Measurements from ENCODE around the gene PCDHGA8.
"Not testable (repeated sequence)": the region's sequence is repeated elsewhere in the genome, so short reads cannot be mapped to it uniquely, and the experiment has no call there.

The PCDHGA8 gene

DNA sequence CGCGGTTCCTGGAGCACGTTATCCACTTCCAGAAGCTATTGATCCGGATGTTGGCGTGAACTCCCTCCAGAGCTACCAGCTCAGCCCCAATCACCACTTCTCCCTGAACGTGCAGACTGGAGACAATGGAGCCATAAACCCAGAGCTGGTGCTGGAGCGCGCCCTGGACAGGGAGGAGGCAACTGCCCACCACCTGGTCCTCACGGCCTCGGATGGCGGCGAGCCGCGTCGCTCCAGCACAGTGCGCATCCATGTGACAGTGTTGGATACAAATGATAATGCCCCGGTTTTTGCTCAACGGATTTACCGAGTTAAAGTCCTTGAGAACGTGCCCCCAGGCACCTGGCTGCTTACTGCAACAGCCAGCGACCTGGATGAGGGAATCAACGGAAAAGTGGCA, 11.0 kb downstream of the PCDHGA8 start:
- DNase-seq, result no peak

DNA sequence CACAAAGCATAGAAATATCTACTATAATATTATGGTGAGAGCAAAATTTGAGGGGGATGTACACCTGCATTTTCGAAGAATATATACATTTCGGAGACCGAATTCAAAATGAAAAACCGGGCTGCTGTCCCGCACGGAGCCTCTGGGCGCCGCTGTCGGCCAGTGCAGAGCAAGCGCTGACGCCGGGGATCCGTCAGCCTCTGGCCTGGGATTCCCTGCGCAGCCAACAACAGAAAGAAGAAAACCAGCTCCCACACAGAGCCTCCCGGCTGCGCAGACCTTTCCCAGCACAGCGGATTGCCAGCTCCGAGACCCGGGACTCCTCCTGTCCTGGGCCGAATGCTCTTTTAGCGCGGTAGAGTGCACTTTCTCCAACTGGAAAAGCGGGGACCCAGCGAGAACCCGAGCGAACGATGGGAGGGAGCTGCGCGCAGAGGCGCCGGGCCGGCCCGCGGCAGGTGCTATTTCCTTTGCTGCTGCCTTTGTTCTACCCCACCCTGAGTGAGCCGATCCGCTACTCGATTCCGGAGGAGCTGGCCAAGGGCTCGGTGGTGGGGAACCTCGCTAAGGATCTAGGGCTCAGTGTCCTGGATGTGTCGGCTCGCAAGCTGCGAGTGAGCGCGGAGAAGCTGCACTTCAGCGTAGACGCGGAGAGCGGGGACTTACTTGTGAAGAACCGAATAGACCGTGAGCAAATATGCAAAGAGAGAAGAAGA, 15.5 kb downstream of the PCDHGA8 start, which contains the start of gene PCDHGB6:
PCDHGB6 (plus strand) TSS at position 232 of the 716 bp plus-strand sequence; CDS start at position 414, 182 bp downstream.
- DNase-seq, result peak in 3 of 6 experiments; percentile 23 to 37 (median 24)

DNA sequence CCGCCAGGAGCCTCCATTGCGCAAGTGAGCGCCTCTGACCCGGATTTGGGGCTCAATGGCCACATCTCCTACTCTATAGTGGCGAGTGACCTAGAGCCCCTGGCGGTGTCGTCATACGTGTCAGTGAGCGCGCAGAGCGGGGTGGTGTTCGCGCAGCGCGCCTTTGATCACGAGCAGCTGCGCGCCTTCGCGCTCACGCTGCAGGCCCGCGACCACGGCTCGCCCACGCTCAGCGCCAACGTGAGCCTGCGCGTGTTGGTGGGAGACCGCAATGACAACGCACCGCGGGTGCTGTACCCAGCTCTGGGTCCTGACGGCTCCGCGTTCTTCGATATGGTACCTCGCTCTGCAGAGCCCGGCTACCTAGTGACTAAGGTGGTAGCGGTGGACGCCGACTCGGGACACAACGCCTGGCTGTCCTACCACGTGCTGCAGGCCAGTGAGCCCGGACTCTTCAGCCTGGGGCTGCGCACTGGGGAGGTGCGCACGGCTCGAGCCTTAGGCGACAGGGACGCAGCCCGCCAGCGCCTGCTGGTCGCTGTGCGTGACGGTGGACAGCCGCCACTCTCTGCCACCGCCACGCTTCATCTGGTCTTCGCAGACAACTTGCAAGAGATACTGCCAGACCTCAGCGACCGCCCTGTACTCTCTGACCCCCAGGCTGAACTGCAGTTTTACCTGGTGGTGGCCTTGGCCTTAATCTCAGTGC, 17.3 kb downstream of the PCDHGA8 start:
- no peak for DNase-seq

DNA sequence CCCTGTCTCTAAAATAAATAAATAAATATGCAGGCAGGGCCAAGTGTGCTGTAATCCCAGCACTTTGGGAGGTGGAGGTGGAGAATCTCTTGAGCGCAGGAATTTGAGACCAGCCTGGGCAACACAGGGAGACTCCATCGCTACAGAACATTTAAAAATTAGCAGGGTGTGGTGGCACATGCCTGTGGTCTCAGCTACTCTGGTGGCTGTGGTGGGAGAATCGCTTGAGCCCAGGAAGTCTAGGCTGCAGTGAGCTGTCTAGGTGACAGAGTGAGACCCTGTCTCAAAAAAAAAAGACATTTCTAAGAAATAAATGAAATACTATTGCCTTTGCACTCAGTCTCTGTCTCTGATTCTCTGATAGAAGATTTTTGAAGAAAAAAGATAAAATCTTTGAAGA, 19.1 kb downstream of the PCDHGA8 start:
- no peak for DNase-seq

DNA sequence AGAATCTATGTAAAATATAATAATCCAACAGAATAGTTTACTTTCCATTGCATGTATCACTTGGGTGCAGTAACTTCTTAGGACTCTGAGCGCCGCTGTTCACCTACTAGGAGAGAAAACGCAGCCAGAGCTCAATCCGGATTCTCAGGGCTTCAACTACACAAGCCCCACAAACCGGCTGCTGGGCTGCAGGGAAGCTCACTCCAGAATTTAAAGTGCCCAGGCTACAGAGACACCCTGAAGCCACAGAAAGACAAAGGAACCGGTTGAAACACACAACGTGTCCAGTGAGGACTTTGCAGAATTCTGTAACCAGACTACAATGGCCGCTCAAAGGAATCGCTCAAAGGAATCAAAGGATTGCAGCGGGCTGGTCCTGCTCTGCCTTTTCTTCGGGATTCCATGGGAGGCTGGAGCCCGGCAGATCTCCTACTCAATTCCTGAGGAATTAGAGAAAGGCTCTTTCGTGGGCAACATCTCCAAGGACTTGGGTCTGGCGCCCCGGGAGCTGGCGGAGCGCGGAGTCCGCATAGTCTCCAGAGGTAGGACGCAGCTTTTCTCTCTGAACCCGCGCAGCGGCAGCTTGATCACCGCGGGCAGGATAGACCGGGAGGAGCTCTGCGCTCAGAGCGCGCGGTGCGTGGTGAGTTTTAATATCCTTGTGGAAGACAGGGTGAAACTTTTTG, 20.6 kb downstream of the PCDHGA8 start, which contains the start of gene PCDHGA10:
PCDHGA10 (plus strand) TSS at position 134 of the 686 bp plus-strand sequence; CDS start at position 323, 189 bp downstream.
- DNase-seq, result peak in 5 of 6 experiments; percentile 21 to 56 (median 31)

DNA sequence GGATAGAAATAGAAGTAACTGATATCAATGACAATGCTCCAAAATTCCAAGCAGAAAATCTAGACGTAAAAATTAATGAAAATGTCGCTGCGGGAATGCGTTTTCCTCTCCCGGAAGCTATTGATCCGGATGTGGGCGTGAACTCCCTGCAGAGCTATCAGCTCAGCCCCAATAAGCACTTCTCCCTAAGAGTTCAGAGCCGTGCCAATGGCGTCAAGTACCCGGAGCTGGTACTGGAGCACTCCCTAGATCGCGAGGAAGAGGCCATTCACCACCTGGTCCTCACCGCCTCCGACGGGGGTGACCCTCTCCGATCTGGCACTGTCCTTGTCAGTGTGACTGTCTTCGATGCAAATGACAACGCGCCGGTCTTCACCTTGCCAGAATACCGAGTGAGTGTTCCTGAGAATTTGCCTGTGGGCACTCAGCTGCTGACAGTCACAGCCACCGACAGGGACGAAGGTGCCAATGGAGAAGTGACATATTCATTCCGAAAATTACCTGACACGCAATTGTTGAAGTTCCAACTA, 21.2 kb downstream of the PCDHGA8 start:
- DNase-seq, result no peak

DNA sequence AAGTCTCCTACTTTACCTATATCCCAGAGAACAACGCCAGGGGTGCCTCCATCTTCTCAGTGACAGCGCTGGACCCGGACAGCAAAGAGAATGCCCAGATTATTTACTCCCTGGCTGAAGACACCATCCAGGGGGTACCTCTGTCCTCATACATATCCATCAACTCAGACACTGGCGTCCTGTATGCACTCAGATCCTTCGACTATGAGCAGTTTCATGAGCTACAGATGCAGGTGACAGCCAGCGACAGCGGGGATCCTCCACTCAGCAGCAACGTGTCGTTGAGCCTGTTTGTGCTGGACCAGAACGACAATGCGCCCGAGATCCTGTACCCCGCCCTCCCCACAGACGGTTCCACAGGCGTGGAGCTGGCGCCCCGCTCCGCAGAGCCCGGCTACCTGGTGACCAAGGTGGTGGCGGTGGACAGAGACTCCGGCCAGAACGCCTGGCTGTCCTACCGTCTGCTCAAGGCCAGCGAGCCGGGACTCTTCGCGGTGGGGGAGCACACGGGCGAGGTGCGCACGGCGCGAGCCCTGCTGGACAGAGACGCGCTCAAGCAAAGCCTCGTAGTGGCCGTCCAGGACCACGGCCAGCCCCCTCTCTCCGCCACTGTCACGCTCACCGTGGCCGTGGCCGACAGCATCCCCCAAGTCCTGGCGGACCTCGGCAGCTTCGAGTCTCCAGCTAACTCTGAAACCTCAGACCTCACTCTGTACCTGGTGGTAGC, 22.3 kb downstream of the PCDHGA8 start:
- DNase-seq, result not testable (repeated sequence)

DNA sequence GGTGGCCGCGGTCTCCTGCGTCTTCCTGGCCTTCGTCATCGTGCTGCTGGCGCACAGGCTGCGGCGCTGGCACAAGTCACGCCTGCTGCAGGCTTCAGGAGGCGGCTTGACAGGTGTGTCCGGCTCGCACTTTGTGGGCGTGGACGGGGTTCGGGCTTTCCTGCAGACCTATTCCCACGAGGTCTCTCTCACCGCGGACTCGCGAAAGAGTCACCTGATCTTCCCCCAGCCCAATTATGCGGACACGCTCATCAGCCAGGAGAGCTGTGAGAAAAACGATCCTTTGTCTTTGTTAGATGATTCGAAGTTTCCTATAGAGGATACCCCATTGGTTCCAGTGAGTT, 22.8 kb downstream of the PCDHGA8 start:
- not testable (repeated sequence) for DNase-seq

DNA sequence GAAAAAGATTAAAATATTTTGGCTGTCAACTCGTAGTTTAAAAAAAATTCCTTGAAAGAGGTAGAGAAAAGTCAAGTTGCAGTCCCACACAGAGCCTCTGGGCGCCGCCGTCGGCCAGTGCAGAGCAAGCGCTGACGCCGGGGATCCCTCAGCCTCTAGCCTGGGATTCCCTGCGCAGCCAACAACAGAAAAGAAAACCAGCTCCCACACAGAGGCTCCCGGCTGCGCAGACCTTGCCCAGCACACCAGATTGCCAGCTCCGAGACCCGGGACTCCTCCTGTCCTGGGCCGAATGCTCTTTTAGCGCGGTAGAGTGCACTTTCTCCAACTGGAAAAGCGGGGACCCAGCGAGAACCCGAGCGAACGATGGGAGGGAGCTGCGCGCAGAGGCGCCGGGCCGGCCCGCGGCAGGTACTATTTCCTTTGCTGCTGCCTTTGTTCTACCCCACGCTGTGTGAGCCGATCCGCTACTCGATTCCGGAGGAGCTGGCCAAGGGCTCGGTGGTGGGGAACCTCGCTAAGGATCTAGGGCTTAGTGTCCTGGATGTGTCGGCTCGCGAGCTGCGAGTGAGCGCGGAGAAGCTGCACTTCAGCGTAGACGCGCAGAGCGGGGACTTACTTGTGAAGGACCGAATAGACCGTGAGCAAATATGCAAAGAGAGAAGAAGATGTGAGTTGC, 25.2 kb downstream of the PCDHGA8 start, which contains the start of gene PCDHGB7:
PCDHGB7 (plus strand) TSS at position 184 of the 679 bp plus-strand sequence; CDS start at position 367, 183 bp downstream.
- peak in 3 of 6 experiments; percentile 18 to 28 (median 27) for DNase-seq

DNA sequence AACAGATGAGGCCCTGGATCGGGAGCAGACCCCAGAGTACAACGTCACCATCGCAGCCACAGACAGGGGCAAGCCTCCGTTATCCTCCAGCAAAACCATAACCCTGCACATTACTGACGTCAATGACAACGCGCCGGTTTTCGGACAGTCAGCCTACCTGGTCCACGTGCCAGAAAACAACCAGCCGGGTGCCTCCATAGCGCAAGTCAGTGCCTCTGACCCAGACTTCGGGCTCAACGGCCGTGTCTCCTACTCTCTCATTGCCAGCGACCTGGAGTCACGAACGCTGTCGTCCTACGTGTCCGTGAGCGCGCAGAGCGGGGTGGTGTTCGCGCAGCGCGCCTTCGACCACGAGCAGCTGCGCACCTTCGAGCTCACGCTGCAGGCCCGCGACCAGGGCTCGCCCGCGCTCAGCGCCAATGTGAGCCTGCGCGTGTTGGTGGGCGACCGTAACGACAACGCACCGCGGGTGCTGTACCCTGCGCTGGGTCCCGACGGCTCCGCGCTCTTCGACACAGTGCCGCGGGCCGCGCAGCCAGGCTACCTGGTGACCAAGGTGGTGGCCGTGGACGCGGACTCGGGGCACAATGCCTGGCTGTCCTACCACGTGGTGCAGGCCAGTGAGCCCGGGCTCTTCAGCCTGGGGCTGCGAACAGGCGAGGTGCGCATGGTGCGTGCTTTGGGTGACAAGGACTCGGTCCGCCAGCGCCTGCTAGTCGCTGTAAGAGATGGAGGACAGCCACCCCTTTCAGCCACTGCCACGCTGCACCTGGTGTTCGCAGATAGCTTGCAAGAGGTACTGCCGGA, 26.8 kb downstream of the PCDHGA8 start:
- DNase-seq, result no peak

DNA sequence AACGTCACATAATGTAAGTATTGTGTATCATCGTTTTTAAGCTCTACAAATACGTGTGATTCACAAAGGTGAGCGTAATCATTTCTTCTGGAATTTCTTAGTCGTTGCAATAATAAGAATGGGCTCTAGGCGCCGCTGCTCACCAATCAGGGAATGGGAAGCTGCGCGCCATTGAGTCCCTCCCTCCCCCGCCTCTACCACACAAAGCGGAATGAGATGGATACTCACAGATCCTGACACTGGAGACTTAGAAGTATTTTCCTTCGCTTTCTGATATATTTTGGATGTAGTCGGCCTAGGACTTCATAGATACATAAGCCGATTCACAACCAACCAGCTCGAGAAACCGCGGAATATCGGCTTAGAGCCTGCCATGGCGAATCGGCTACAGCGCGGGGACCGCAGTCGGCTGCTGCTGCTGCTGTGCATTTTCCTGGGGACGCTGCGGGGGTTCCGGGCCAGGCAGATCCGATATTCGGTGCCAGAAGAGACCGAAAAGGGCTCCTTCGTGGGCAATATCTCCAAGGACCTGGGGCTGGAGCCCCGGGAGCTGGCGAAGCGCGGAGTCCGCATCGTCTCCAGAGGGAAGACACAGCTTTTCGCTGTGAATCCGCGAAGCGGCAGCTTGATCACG, 28.5 kb downstream of the PCDHGA8 start, which contains the start of gene PCDHGA11:
PCDHGA11 (plus strand) TSS at position 197 of the 634 bp plus-strand sequence; CDS start at position 374, 177 bp downstream.
- peak in 3 of 6 experiments; percentile 5 to 57 (median 33) for DNase-seq

DNA sequence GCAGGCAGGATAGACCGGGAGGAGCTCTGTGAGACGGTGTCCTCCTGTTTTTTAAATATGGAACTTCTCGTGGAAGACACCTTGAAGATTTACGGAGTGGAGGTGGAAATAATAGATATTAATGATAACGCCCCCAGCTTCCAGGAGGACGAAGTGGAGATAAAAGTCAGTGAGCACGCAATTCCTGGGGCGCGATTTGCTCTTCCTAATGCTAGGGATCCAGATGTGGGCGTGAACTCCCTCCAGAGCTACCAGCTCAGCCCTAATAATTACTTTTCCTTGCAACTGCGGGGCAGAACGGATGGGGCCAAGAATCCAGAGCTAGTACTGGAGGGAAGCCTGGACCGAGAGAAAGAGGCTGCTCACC, 29.0 kb downstream of the PCDHGA8 start:
- no peak for DNase-seq

DNA sequence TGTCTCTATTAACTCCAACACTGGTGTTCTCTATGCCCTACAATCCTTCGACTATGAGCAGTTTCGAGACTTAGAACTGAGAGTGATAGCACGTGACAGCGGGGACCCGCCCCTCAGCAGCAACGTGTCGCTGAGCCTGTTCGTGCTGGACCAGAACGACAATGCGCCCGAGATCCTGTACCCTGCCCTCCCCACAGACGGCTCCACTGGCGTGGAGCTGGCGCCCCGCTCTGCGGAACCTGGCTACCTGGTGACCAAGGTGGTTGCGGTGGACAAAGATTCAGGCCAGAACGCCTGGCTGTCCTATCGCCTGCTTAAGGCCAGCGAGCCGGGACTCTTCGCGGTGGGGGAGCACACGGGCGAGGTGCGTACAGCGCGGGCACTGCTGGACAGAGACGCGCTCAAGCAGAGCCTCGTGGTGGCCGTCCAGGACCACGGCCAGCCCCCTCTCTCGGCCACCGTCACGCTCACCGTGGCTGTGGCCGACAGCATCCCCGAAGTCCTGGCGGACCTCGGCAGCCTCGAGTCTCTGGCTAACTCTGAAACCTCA, 30.4 kb downstream of the PCDHGA8 start:
- DNase-seq, result no peak

DNA sequence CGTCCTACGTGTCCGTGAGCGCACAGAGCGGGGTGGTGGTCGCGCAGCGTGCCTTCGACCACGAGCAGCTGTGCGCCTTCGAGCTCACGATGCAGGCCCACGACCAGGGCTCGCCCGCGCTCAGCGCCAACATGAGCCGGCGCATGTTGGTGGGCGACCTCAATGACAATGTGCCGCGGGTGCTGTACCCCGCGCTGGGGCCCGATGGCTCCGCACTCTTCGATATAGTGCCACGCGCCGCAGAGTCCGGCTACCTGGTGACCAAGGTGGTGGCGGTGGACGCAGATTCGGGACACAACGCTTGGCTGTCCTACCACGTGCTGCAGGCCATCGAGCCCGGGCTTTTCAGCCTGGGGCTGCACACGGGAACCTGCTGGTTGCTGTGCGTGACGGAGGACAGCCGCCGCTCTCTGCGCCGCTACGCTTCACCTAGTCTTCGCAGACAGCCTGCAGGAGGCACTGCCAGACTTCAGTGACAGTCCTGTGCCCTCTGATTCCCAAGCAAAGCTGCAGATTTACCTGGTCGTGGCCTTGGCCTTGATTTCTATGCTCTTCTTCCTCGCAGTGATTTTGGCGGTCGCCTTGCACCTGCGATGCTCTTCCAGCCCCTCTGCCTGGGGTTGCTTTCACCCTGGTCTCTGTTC, 35.5 kb downstream of the PCDHGA8 start:
- no peak for DNase-seq

DNA sequence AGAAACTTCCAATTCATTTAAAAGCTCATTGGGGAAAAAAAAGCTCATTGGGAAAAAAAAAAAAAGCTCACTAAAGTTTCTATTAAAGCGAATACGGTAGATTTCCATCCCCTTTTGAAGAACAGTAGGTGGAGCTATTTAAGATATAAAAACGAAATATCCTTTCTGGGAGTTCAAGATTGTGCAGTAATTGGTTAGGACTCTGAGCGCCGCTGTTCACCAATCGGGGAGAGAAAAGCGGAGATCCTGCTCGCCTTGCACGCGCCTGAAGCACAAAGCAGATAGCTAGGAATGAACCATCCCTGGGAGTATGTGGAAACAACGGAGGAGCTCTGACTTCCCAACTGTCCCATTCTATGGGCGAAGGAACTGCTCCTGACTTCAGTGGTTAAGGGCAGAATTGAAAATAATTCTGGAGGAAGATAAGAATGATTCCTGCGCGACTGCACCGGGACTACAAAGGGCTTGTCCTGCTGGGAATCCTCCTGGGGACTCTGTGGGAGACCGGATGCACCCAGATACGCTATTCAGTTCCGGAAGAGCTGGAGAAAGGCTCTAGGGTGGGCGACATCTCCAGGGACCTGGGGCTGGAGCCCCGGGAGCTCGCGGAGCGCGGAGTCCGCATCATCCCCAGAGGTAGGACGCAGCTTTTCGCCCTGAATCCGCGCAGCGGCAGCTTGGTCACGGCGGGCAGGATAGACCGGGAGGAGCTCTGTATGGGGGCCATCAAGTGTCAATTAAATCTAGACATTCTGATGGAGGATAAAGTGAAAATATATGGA, 38.1 kb downstream of the PCDHGA8 start, which contains the start of gene PCDHGA12:
PCDHGA12 (plus strand) TSS at position 176 of the 782 bp plus-strand sequence; CDS start at position 429, 253 bp downstream.
- no peak for DNase-seq

DNA sequence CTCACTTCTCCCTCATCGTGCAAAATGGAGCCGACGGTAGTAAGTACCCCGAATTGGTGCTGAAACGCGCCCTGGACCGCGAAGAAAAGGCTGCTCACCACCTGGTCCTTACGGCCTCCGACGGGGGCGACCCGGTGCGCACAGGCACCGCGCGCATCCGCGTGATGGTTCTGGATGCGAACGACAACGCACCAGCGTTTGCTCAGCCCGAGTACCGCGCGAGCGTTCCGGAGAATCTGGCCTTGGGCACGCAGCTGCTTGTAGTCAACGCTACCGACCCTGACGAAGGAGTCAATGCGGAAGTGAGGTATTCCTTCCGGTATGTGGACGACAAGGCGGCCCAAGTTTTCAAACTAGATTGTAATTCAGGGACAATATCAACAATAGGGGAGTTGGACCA, 38.9 kb downstream of the PCDHGA8 start:
- DNase-seq, result peak in 1 of 6 experiments; percentile 19

DNA sequence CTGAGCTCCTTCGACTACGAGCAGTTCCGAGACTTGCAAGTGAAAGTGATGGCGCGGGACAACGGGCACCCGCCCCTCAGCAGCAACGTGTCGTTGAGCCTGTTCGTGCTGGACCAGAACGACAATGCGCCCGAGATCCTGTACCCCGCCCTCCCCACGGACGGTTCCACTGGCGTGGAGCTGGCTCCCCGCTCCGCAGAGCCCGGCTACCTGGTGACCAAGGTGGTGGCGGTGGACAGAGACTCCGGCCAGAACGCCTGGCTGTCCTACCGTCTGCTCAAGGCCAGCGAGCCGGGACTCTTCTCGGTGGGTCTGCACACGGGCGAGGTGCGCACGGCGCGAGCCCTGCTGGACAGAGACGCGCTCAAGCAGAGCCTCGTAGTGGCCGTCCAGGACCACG, 39.9 kb downstream of the PCDHGA8 start:
- DNase-seq, result not testable (repeated sequence)

DNA sequence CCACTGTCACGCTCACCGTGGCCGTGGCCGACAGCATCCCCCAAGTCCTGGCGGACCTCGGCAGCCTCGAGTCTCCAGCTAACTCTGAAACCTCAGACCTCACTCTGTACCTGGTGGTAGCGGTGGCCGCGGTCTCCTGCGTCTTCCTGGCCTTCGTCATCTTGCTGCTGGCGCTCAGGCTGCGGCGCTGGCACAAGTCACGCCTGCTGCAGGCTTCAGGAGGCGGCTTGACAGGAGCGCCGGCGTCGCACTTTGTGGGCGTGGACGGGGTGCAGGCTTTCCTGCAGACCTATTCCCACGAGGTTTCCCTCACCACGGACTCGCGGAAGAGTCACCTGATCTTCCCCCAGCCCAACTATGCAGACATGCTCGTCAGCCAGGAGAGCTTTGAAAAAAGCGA, 40.3 kb downstream of the PCDHGA8 start:
- not testable (repeated sequence) for DNase-seq
